ENCODE data around the gene LRP11. TPM values are rescaled to one million over a fixed set of nuclear protein-coding genes. Genes with fewer than 3 reads are reported as not detected.

The LRP11 gene
- total and polyA plus RNA-seq, 7 donors = 1.6 to 29.6 (median 7.9) TPM

DNA sequence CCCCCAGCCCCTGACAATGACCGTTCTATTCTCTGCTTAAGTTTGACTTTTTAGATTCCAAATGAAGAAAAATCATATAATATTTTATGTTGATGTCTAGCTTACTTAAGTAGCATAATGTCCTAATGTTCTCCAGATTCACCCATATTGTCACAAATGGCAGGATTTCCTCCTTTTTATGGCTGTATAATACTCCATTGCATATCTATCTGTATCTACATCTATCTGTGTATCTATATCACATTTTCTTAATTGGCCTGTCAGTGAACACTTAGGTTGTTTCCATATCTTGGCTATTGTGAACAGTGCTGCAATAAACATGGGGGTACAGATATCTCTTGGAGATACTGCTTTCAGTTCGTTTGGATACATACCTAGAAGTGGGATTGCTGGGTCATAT lies 7.0 kb upstream of the LRP11 start:
- no peaks in the 10 kb centered on the region for H3K27me3 ChIP-seq (ENCODE audit: insufficient read depth in 3 of 3, low read length in 2 of 3)
- intact Hi-C loops (cut with DNase I) = no loop called here
- TF ChIP-seq, protein P1, sequence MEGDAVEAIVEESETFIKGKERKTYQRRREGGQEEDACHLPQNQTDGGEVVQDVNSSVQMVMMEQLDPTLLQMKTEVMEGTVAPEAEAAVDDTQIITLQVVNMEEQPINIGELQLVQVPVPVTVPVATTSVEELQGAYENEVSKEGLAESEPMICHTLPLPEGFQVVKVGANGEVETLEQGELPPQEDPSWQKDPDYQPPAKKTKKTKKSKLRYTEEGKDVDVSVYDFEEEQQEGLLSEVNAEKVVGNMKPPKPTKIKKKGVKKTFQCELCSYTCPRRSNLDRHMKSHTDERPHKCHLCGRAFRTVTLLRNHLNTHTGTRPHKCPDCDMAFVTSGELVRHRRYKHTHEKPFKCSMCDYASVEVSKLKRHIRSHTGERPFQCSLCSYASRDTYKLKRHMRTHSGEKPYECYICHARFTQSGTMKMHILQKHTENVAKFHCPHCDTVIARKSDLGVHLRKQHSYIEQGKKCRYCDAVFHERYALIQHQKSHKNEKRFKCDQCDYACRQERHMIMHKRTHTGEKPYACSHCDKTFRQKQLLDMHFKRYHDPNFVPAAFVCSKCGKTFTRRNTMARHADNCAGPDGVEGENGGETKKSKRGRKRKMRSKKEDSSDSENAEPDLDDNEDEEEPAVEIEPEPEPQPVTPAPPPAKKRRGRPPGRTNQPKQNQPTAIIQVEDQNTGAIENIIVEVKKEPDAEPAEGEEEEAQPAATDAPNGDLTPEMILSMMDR (IDR thresholded peaks at IDR 0.05) = no peak
- ATAC-seq (no peak), DNase-seq (no peak)
- no peak overlapping the region for H3K4me3 ChIP-seq
- H3K36me3 ChIP-seq (ENCODE audit: insufficient read depth in 1 of 2, low read depth in 1 of 2) = no peaks in the 10 kb centered on the region
- no peaks in the 10 kb centered on the region for H3K4me1 ChIP-seq
- 84 to 93% (median 90%) methylated on average over 2 of the region's 2 CpGs for WGBS, 3 donors
- H3K9me3 ChIP-seq = peaks cover 5% of the 10 kb centered on the region
- H3K27ac ChIP-seq = no peak overlapping the region

- Histone ChIP-seq H3K27me3 (ENCODE audit: insufficient read depth in 3 of 3, low read length in 2 of 3) (no peaks in the 10 kb centered on the region), H3K4me3 (no peak overlapping the region), H3K36me3 (ENCODE audit: insufficient read depth in 1 of 2, low read depth in 1 of 2) (no peaks in the 10 kb centered on the region), H3K9me3 (peaks cover 5% of the 10 kb centered on the region), H3K4me1 (no peaks in the 10 kb centered on the region), H3K27ac (no peak overlapping the region)
- no peak for ATAC-seq
- intact Hi-C loops (cut with DNase I) = loop anchor here (5.0 kb wide), 1 partner anchor 37 kb away; no protein-coding TSS in a partner anchor
- no peak for DNase-seq
- TF ChIP-seq, protein P1 (IDR thresholded peaks at IDR 0.05) = no peak
- WGBS, 3 donors = 76 to 85% (median 78%) methylated on average over 10 of the region's 10 CpGs
Observed at GRCh38 chr6:149869275-149869892, 5.2 kb upstream of the LRP11 start.

GRCh38 chr6:149867876-149868640 lies 3.9 kb upstream of the LRP11 start:
- Histone ChIP-seq H3K4me1 (no peaks in the 10 kb centered on the region), H3K27ac (no peak overlapping the region), H3K36me3 (ENCODE audit: insufficient read depth in 1 of 2, low read depth in 1 of 2) (no peaks in the 10 kb centered on the region), H3K27me3 (ENCODE audit: insufficient read depth in 3 of 3, low read length in 2 of 3) (no peaks in the 10 kb centered on the region), H3K9me3 (peaks cover 5% of the 10 kb centered on the region), H3K4me3 (no peak overlapping the region)
- DNase-seq = no peak
- intact Hi-C loops (cut with DNase I) = loop anchor here (5.0 kb wide), 1 partner anchor 36 kb away; no protein-coding TSS in a partner anchor
- ATAC-seq = no peak
- WGBS, 3 donors = 59 to 68% (median 64%) methylated on average over 4 of the region's 4 CpGs
- TF ChIP-seq, protein P1 (IDR thresholded peaks at IDR 0.05) = no peak

DNA sequence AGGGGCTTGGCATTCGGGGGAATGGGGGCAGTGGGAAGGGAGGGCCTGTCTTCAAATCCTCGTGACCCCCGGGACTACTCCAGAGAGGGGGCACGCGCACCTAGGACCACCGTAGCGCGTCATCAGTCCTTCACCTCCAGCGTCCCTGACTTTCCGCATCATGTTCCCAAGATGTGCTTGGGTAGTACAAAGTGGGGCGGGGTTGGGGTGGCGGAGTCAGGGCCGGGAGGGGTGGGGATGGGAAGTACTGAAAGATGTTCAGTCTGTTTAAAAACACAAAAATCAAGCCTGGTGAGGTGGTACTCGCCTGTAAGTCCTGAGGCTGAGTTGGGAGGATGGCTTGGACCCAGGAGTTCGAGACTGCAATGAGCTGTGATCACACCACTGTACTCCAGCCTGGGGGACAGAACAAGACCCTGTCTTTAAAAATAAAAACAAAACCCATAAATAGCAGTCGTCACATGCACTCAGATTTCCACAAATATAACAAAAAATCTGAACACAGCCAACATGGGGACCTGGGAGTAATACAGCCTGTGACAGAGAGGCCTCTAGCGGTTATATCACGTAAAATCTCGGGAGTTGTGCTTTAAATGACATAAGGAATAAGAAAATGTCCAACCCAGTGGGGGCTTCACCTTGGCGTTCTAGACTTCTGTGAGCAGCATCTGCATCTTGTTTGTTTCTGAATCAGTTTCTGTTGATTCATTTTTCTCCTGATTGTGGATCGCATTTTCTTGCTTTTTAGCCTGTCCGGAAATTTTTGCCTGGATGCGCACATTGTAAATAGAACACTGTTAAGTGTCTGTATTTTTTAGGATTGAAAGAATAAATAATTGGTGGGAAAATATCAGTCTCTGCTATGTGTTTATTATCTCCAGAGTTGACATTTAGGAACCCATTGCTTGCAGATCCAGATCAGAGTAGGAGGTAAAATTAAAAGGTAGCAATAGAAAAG lies 698 bp upstream of the LRP11 start:
- TF ChIP-seq, protein P1 (IDR thresholded peaks at IDR 0.05) = peak; percentile 68
- H3K4me1 ChIP-seq = peaks cover 18% of the 10 kb centered on the region
- peak overlapping the region; percentile 81 for H3K4me3 ChIP-seq
- H3K9me3 ChIP-seq = no peaks in the 10 kb centered on the region
- intact Hi-C loops (cut with DNase I) = loop anchor here (2.0 to 5.0 kb wide), 3 partner anchors 20 to 33 kb away; no protein-coding TSS in a partner anchor
- ATAC-seq (peak; percentile 36 to 72 (median 48)), DNase-seq (no peak)
- H3K36me3 ChIP-seq (ENCODE audit: insufficient read depth in 1 of 2, low read depth in 1 of 2) = no peaks in the 10 kb centered on the region
- peak overlapping the region; percentile 94 for H3K27ac ChIP-seq
- 15 to 18% (median 16%) methylated on average over 22 to 23 of the region's 23 CpGs for WGBS, 3 donors
- no peaks in the 10 kb centered on the region for H3K27me3 ChIP-seq (ENCODE audit: insufficient read depth in 3 of 3, low read length in 2 of 3)

Data from psoas muscle (tissue), 8 donors.